K562 (cell line): ENCODE results near the gene ITGAL. TPM values are rescaled to one million over a fixed set of nuclear protein-coding genes. Genes with fewer than 3 reads are reported as not detected.
A peak's percentile ranks its signal among the peaks of the same experiment; 100 is the strongest.

Experiments used
- EWSR1 ChIP-seq: fragments of 450-650 bp; IDR thresholded peaks from 2 replicates; pipeline ENCODE4 v1.6.1; 2018; ENCODE audit warnings: borderline replicate concordance, mild to moderate bottlenecking, low read depth, moderate library complexity; ENCODE audit not compliant: partially characterized antibody
- FOXA3 ChIP-seq, 2 experiments: fragments of 450-650 bp in 1 of 2; sonication (generic) in 1 of 2; formaldehyde crosslinking; IDR thresholded peaks in 1 of 2; conservative IDR thresholded peaks in 1 of 2; 2 replicates each; pipeline versions ENCODE4 v1.4.0 to v1.8.0; 2020 to 2022; ENCODE audit warnings: mild to moderate bottlenecking in 2 of 2, missing genetic modification reagents in 1 of 2
- HCFC1 ChIP-seq: IDR thresholded peaks from 2 replicates; pipeline ENCODE4 v1.6.1; 2012; ENCODE audit warnings: low read depth, low read length, improper control_type of control experiment
- HDAC1 ChIP-seq, 2 experiments: fragments of 450-650 bp; IDR thresholded peaks; 2 replicates each; pipeline ENCODE4 v1.6.1; 2016 to 2017; ENCODE audit warnings: inconsistent platforms in 1 of 2, mild to moderate bottlenecking in 1 of 2, moderate library complexity in 1 of 2
- HNRNPLL ChIP-seq: fragments of 200-400 bp; formaldehyde crosslinking; IDR thresholded peaks from 2 replicates; pipeline ENCODE4 v1.6.1; 2017; ENCODE audit warnings: low read length, low read depth, mild to moderate bottlenecking; ENCODE audit not compliant: poor library complexity, severe bottlenecking
- KLF1 ChIP-seq: fragments of 450-650 bp; IDR thresholded peaks from 2 replicates; pipeline ENCODE4 v1.6.1; 2016; ENCODE audit warnings: missing genetic modification characterization, missing compliant biosample characterization
- LARP7 ChIP-seq: fragments of 450-650 bp; IDR thresholded peaks from 2 replicates; pipeline ENCODE4 v1.6.1; 2016
- NFE2L1 ChIP-seq: fragments of 450-650 bp; IDR thresholded peaks from 2 replicates; pipeline ENCODE4 v1.6.1; 2016; ENCODE audit warnings: missing genetic modification characterization, low read depth, mild to moderate bottlenecking, missing compliant biosample characterization, moderate library complexity, borderline replicate concordance
- NUFIP1 ChIP-seq: fragments of 450-650 bp; IDR thresholded peaks from 2 replicates; pipeline ENCODE4 v1.6.1; 2018; ENCODE audit not compliant: partially characterized antibody
- OTX1 ChIP-seq: fragments of 450-650 bp; formaldehyde crosslinking; IDR thresholded peaks from 2 replicates; pipeline ENCODE4 v1.4.0; 2022; ENCODE audit warnings: mild to moderate bottlenecking
- SAFB2 ChIP-seq: fragments of 200-400 bp; formaldehyde crosslinking; IDR thresholded peaks from 2 replicates; pipeline ENCODE4 v1.6.1; 2018; ENCODE audit warnings: borderline replicate concordance, low read length, low read depth, moderate library complexity; ENCODE audit not compliant: severe bottlenecking
- TCF7 ChIP-seq: sonication (generic); IDR thresholded peaks from 2 replicates; pipeline ENCODE4 v1.6.1; 2016; ENCODE audit warnings: antibody characterized with exemption, borderline replicate concordance
- ZNF121 ChIP-seq: sonication (generic); formaldehyde crosslinking; conservative IDR thresholded peaks from 2 replicates; pipeline ENCODE4 v1.8.0; 2022; ENCODE audit warnings: missing genetic modification reagents
- ZNF134 ChIP-seq: fragments of 250-450 bp; sonication (Bioruptor Pico); conservative IDR thresholded peaks from 2 replicates; pipeline ENCODE4 v1.4.0; 2020
- ZNF436 ChIP-seq: fragments of 250-450, 450-650 bp; sonication (Bioruptor Pico); formaldehyde crosslinking; IDR thresholded peaks from 2 replicates; pipeline ENCODE4 v1.7.0; 2020; ENCODE audit warnings: mild to moderate bottlenecking
- polyA plus RNA-seq, 8 experiments: library from polyadenylated mRNA; depleted of rRNA in 4 of 8; stranded (reverse) in 5 of 8; unstranded in 3 of 8; fragments of >200 nt; fragmentation: Nextera tagmentation in 2 of 8; fragmentation: Illumina TruSeq in 1 of 8; extraction: Ambion mirVana in 2 of 8; extraction: Trizol in 1 of 8; gene quantifications; 2 replicates each; pipeline versions ENCODE4 v1.2.1 to v1.2.3, GENCODE V29; 2011 to 2014; ENCODE audit warnings: inconsistent platforms in 1 of 8, missing spikeins in 1 of 8
- total RNA-seq, 7 experiments: library from RNA; depleted of rRNA in 6 of 7; stranded (reverse); fragments of >200 nt in 6 of 7; fragmentation: Illumina TruSeq in 2 of 7; extraction: Trizol in 2 of 7; gene quantifications; 2 replicates each; pipeline versions ENCODE4 v1.2.1 to v1.2.3, GENCODE V29; 2011 to 2021; ENCODE audit warnings: low replicate concordance in 1 of 7
- TF ChIP-seq, protein P1 (sequence below), 2 experiments: fragments of 450-650 bp; IDR thresholded peaks; 2 replicates each; pipeline ENCODE4 v1.6.1; 2016
- TF ChIP-seq, protein P2 (sequence below): fragments of 450-650 bp; IDR thresholded peaks from 2 replicates; pipeline ENCODE4 v1.6.1; 2017; ENCODE audit warnings: antibody characterized with exemption
- TF ChIP-seq, protein P3 (sequence below): fragments of 250-450 bp; sonication (Bioruptor Pico); IDR thresholded peaks from 2 replicates; pipeline ENCODE4 v1.5.1; 2021; ENCODE audit warnings: mild to moderate bottlenecking
- TF ChIP-seq, protein P4 (sequence below): fragments of 250-450 bp; sonication (Bioruptor Pico); IDR thresholded peaks from 2 replicates; pipeline ENCODE4 v1.8.0; 2021; ENCODE audit warnings: moderate library complexity, mild to moderate bottlenecking, inconsistent platforms
- TF ChIP-seq, protein P5 (sequence below): sonication (generic); formaldehyde crosslinking; IDR thresholded peaks from 2 replicates; pipeline ENCODE4 v1.8.1; 2023; ENCODE audit warnings: mild to moderate bottlenecking, missing genetic modification reagents, moderate library complexity
- TF ChIP-seq, protein P6 (sequence below): fragments of 250-450 bp; sonication (Bioruptor Pico); IDR thresholded peaks from 2 replicates; pipeline ENCODE4 v1.9.0; 2021; ENCODE audit warnings: mild to moderate bottlenecking
- TF ChIP-seq, protein P7 (sequence below): fragments of 250-450 bp; sonication (Bioruptor Pico); IDR thresholded peaks from 2 replicates; pipeline ENCODE4 v1.5.0; 2021

Gene ITGAL
- total and polyA plus RNA-seq, 9 of the 15 experiments (the other 6 are each of a cell fraction or from before 2014, with no cell fraction given) = 0.01 to 0.53 TPM; not detected in 7

DNA sequence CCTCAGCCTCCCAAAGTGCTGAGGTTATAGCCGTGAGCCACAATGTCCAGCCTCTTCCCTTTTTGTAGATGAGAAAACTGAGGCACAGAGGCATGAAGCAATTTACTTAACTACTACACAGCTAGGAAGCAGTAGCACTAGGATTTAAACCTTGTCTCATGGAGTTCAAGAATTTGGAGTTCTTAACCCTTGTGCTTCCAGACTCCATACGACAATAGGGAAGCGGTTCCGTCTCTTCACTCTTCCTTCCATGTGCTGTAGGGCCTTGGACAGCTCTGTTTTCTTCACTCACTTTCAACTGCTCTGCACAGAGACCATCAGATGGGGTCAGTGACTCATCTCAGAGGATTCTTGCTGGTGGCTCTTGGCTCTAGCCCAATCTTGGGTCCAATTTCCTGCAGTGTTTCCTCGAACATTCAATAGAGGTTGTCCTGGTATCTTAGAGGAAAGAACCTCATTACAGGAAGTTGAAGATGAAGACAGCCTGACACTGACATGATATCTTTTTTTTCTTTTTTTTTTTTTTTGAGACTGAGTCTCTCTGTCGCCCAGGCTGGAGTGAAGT is 19.3 kb downstream of the ITGAL start (continued):
- TF ChIP-seq FOXA3 (CRISPR knock-in tag; conservative IDR thresholded peaks at IDR 0.05 in 1 of 2, IDR thresholded peaks at IDR 0.05 in 1 of 2) (no peak), TCF7 (no peak), OTX1 (CRISPR knock-in tag) (no peak), KLF1 (tag) (no peak), HDAC1 (IDR thresholded peaks at IDR 0.05) (peak in 1 of 2 experiments; percentile 43; a peak in 1 of 4 replicates), HCFC1 (no peak), ZNF134 (no peak), LARP7 (no peak), ZNF436 (CRISPR knock-in tag) (no peak), EWSR1 (no peak), NFE2L1 (tag) (no peak), NUFIP1 (no peak), SAFB2 (no peak), HNRNPLL (no peak), ZNF121 (no peak)
- TF ChIP-seq, protein P1, sequence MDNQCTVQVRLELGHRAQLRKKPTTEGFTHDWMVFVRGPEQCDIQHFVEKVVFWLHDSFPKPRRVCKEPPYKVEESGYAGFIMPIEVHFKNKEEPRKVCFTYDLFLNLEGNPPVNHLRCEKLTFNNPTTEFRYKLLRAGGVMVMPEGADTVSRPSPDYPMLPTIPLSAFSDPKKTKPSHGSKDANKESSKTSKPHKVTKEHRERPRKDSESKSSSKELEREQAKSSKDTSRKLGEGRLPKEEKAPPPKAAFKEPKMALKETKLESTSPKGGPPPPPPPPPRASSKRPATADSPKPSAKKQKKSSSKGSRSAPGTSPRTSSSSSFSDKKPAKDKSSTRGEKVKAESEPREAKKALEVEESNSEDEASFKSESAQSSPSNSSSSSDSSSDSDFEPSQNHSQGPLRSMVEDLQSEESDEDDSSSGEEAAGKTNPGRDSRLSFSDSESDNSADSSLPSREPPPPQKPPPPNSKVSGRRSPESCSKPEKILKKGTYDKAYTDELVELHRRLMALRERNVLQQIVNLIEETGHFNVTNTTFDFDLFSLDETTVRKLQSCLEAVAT (IDR thresholded peaks at IDR 0.05) = peak in 1 of 2 experiments; percentile 12; a peak in 1 of 4 replicates
- TF ChIP-seq, protein P2, sequence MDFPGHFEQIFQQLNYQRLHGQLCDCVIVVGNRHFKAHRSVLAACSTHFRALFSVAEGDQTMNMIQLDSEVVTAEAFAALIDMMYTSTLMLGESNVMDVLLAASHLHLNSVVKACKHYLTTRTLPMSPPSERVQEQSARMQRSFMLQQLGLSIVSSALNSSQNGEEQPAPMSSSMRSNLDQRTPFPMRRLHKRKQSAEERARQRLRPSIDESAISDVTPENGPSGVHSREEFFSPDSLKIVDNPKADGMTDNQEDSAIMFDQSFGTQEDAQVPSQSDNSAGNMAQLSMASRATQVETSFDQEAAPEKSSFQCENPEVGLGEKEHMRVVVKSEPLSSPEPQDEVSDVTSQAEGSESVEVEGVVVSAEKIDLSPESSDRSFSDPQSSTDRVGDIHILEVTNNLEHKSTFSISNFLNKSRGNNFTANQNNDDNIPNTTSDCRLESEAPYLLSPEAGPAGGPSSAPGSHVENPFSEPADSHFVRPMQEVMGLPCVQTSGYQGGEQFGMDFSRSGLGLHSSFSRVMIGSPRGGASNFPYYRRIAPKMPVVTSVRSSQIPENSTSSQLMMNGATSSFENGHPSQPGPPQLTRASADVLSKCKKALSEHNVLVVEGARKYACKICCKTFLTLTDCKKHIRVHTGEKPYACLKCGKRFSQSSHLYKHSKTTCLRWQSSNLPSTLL = no peak
- TF ChIP-seq, protein P3, sequence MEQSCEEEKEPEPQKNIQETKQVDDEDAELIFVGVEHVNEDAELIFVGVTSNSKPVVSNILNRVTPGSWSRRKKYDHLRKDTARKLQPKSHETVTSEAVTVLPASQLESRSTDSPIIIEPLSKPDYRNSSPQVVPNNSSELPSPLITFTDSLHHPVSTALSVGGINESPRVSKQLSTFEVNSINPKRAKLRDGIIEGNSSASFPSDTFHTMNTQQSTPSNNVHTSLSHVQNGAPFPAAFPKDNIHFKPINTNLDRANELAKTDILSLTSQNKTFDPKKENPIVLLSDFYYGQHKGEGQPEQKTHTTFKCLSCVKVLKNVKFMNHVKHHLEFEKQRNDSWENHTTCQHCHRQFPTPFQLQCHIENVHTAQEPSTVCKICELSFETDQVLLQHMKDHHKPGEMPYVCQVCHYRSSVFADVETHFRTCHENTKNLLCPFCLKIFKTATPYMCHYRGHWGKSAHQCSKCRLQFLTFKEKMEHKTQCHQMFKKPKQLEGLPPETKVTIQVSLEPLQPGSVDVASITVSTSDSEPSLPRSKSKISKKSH (CRISPR knock-in tag) = no peak
- TF ChIP-seq, protein P4, sequence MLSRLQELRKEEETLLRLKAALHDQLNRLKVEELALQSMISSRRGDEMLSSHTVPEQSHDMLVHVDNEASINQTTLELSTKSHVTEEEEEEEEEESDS (CRISPR knock-in tag) = no peak
- TF ChIP-seq, protein P5, sequence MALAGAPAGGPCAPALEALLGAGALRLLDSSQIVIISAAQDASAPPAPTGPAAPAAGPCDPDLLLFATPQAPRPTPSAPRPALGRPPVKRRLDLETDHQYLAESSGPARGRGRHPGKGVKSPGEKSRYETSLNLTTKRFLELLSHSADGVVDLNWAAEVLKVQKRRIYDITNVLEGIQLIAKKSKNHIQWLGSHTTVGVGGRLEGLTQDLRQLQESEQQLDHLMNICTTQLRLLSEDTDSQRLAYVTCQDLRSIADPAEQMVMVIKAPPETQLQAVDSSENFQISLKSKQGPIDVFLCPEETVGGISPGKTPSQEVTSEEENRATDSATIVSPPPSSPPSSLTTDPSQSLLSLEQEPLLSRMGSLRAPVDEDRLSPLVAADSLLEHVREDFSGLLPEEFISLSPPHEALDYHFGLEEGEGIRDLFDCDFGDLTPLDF (CRISPR knock-in tag) = no peak
- TF ChIP-seq, protein P6, sequence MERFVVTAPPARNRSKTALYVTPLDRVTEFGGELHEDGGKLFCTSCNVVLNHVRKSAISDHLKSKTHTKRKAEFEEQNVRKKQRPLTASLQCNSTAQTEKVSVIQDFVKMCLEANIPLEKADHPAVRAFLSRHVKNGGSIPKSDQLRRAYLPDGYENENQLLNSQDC (CRISPR knock-in tag) = no peak
- TF ChIP-seq, protein P7, sequence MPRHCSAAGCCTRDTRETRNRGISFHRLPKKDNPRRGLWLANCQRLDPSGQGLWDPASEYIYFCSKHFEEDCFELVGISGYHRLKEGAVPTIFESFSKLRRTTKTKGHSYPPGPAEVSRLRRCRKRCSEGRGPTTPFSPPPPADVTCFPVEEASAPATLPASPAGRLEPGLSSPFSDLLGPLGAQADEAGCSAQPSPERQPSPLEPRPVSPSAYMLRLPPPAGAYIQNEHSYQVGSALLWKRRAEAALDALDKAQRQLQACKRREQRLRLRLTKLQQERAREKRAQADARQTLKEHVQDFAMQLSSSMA (CRISPR knock-in tag) = no peak
